H9 (cell line): ENCODE measurements around the gene DEFB121. TPM values are rescaled to one million over a fixed set of nuclear protein-coding genes. Genes with fewer than 3 reads are reported as not detected.

Experiments
- DNase-seq: peaks from one replicate; pipeline ENCODE4 v3.0.0-alpha.2; 2017
- H2AFZ ChIP-seq: one replicate; pipeline ENCODE4 v1.6.1; 2013; ENCODE audit warnings: mild to moderate bottlenecking, low read length, control low read depth, moderate library complexity
- H2AK5ac ChIP-seq: 2 replicates; pipeline ENCODE4 v1.6.1; 2013; ENCODE audit warnings: low read length, control low read depth, mixed read lengths; ENCODE audit not compliant: insufficient read length
- H2BK120ac ChIP-seq: one replicate; pipeline ENCODE4 v1.6.1; 2013; ENCODE audit warnings: low read depth, mild to moderate bottlenecking, low read length, control low read depth, inconsistent platforms; ENCODE audit not compliant: poor library complexity, severe bottlenecking
- H2BK12ac ChIP-seq: 2 replicates; pipeline ENCODE4 v1.6.1; 2013; ENCODE audit warnings: low read length, control low read depth, mixed read lengths, low read depth; ENCODE audit not compliant: insufficient read length
- H2BK15ac ChIP-seq: 2 replicates; pipeline ENCODE4 v1.6.1; 2013; ENCODE audit warnings: low read depth, low read length, control low read depth
- H2BK20ac ChIP-seq: one replicate; pipeline ENCODE4 v1.6.1; 2013; ENCODE audit warnings: low read depth, mild to moderate bottlenecking, low read length, control low read depth, inconsistent platforms; ENCODE audit not compliant: poor library complexity, severe bottlenecking
- H2BK5ac ChIP-seq: 2 replicates; pipeline ENCODE4 v1.6.1; 2013; ENCODE audit warnings: low read length, control low read depth, mixed read lengths; ENCODE audit not compliant: insufficient read length
- H3K14ac ChIP-seq: 2 replicates; pipeline ENCODE4 v1.6.1; 2013; ENCODE audit warnings: low read length, control low read depth; ENCODE audit not compliant: insufficient read depth
- H3K18ac ChIP-seq: 2 replicates; pipeline ENCODE4 v1.6.1; 2013; ENCODE audit warnings: low read depth, mild to moderate bottlenecking, mixed read lengths, low read length, control low read depth; ENCODE audit not compliant: insufficient read length
- H3K23ac ChIP-seq: 2 replicates; pipeline ENCODE4 v1.6.1; 2013; ENCODE audit warnings: low read length, control low read depth, mixed read lengths, low read depth; ENCODE audit not compliant: insufficient read length
- H3K23me2 ChIP-seq: 2 replicates; pipeline ENCODE4 v1.6.1; 2013; ENCODE audit warnings: low read depth, mild to moderate bottlenecking, mixed read lengths, low read length, control low read depth; ENCODE audit not compliant: insufficient read length, poor library complexity, severe bottlenecking
- H3K27ac ChIP-seq: 2 replicates; pipeline ENCODE4 v1.5.1; 2013; ENCODE audit warnings: low read length, control low read depth, mixed read lengths, low read depth; ENCODE audit not compliant: insufficient read length
- H3K27me3 ChIP-seq: 2 replicates; pipeline ENCODE4 v1.6.1; 2013; ENCODE audit warnings: low read length, control low read depth, inconsistent platforms; ENCODE audit not compliant: insufficient read depth
- H3K4ac ChIP-seq: 2 replicates; pipeline ENCODE4 v1.6.1; 2013; ENCODE audit warnings: low read depth, mild to moderate bottlenecking, control low read depth, inconsistent platforms, low read length, moderate library complexity
- H3K4me1 ChIP-seq: 2 replicates; pipeline ENCODE4 v1.6.1; 2013; ENCODE audit warnings: low read length, control low read depth, inconsistent platforms; ENCODE audit not compliant: insufficient read depth
- H3K4me2 ChIP-seq: 2 replicates; pipeline ENCODE4 v1.6.1; 2013; ENCODE audit warnings: low read length, control low read depth, mixed read lengths; ENCODE audit not compliant: insufficient read length, insufficient read depth
- H3K56ac ChIP-seq: 2 replicates; pipeline ENCODE4 v1.6.1; 2013; ENCODE audit warnings: low read depth, mild to moderate bottlenecking, mixed read lengths, low read length, control low read depth; ENCODE audit not compliant: insufficient read length
- H3K79me1 ChIP-seq: 2 replicates; pipeline ENCODE4 v1.6.1; 2013; ENCODE audit warnings: low read depth, mild to moderate bottlenecking, moderate library complexity, low read length, control low read depth, inconsistent platforms; ENCODE audit not compliant: insufficient read depth, poor library complexity, severe bottlenecking
- H3K79me2 ChIP-seq: 2 replicates; pipeline ENCODE4 v1.6.1; 2013; ENCODE audit warnings: low read length, control low read depth, inconsistent platforms; ENCODE audit not compliant: insufficient read depth
- H3K9ac ChIP-seq: 2 replicates; pipeline ENCODE4 v1.6.1; 2013; ENCODE audit warnings: low read length, control low read depth, mixed read lengths; ENCODE audit not compliant: insufficient read length; ENCODE audit errors: extremely low read depth
- H3K9me3 ChIP-seq: one replicate; pipeline ENCODE4 v1.6.1; 2013; ENCODE audit warnings: low read depth, low read length, inconsistent platforms; ENCODE audit not compliant: control insufficient read depth
- H3T11ph ChIP-seq: one replicate; pipeline ENCODE4 v1.6.1; 2013; ENCODE audit warnings: mild to moderate bottlenecking, low read length, control low read depth, inconsistent platforms
- H4K20me1 ChIP-seq: one replicate; pipeline ENCODE4 v1.6.1; 2013; ENCODE audit not compliant: control insufficient read depth, insufficient read length, insufficient read depth
- H4K5ac ChIP-seq: 2 replicates; pipeline ENCODE4 v1.6.1; 2013; ENCODE audit warnings: low read depth, mild to moderate bottlenecking, mixed read lengths, low read length, control low read depth; ENCODE audit not compliant: insufficient read length
- H4K8ac ChIP-seq: replicated peaks from 2 replicates; pipeline ENCODE4 v1.6.1; 2013; ENCODE audit warnings: low read length, control low read depth, mixed read lengths, low read depth; ENCODE audit not compliant: insufficient read length
- H4K91ac ChIP-seq: 2 replicates; pipeline ENCODE4 v1.6.1; 2013; ENCODE audit warnings: low read depth, mild to moderate bottlenecking, moderate library complexity, mixed read lengths, low read length, control low read depth; ENCODE audit not compliant: insufficient read length
- H3K27ac Mint-ChIP-seq, 3 experiments: 2 replicates in 2 of 3; 3 replicates in 1 of 3; pipeline ENCODE4 v1.8.0; 2020 to 2021; ENCODE audit warnings: mixed read lengths in 3 of 3, mild to moderate bottlenecking in 1 of 3, moderate library complexity in 1 of 3
- H3K27me3 Mint-ChIP-seq: 2 replicates; pipeline ENCODE4 v1.8.0; 2021; ENCODE audit warnings: low read depth, mild to moderate bottlenecking, moderate library complexity, mixed read lengths
- H3K36me3 Mint-ChIP-seq, 3 experiments: 2 replicates in 2 of 3; 3 replicates in 1 of 3; pipeline ENCODE4 v1.8.0; 2020 to 2021; ENCODE audit warnings: low read depth in 3 of 3, mixed read lengths in 3 of 3; ENCODE audit not compliant: insufficient read depth in 1 of 3
- H3K4me1 Mint-ChIP-seq, 2 experiments: 2 replicates each; pipeline ENCODE4 v1.8.0; 2020; ENCODE audit warnings: mixed read lengths in 2 of 2
- H3K4me3 Mint-ChIP-seq, 2 experiments: 2 replicates in 1 of 2; 3 replicates in 1 of 2; pipeline ENCODE4 v1.8.0; 2020 to 2021; ENCODE audit warnings: mild to moderate bottlenecking in 2 of 2, mixed read lengths in 2 of 2, moderate library complexity in 1 of 2
- H3K9me3 Mint-ChIP-seq, 2 experiments: 2 replicates in 1 of 2; 3 replicates in 1 of 2; pipeline ENCODE4 v1.8.0; 2020; ENCODE audit warnings: mild to moderate bottlenecking in 2 of 2, mixed read lengths in 2 of 2, moderate library complexity in 1 of 2
- CTCF ChIP-seq: fragments of 200-600 bp; sonication (generic); conservative IDR thresholded peaks from 3 replicates; pipeline ENCODE4 v1.8.0; 2021; ENCODE audit warnings: antibody characterized with exemption, mild to moderate bottlenecking
- WGBS: extraction: QIAGEN DNeasy Blood & Tissue Kit; methylation state at CpG from one replicate; pipeline ENCODE4 v1.1.7; 2013; ENCODE audit warnings: missing lambda C conversion rate, low lambda C conversion rate, mixed read lengths; ENCODE audit not compliant: insufficient read length; ENCODE audit errors: extremely low coverage; 5-methylcytosine and 5-hydroxymethylcytosine counted together
- total RNA-seq: library from RNA; stranded (reverse); gene quantifications from 2 replicates; pipeline ENCODE4 v1.2.1, GENCODE V29; 2021

Gene DEFB121
- total RNA-seq, 1 experiment from 2014 or later, result not detected

DNA sequence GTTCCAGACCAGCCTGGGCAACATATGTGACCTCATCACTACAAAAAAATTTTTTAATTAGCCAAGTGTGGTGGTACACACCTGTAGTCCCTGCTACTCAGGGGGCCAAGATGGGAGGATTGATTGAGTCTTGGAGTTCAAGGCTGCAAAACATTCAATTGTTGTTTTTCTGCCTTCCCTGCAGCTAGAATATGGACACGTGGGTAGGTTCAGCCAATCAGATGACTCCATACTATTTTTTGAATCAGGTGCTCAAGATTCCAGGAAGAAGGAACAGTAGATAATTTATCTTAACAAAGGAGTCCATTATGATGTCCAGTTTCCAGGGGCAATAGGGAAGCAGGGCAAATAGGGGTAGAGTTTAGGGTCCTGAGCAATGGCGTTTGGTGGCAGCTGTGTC lies 13.2 kb downstream of the DEFB121 start:
- no peaks in the 10 kb centered on the region for H3K4me1 ChIP-seq
- no peak overlapping the region for H4K91ac ChIP-seq
- H3K9ac ChIP-seq, result no peak overlapping the region
- Mint-ChIP-seq H3K4me3 (no peak overlapping the region), H3K27ac (no peak overlapping the region), H3K27me3 (peaks cover 6% of the 10 kb centered on the region), H3K4me1 (no peaks in the 10 kb centered on the region), H3K36me3 (peaks cover 0 to 57% (median 13%) of the 10 kb centered on the region in 3 experiments; a peak in 6 of 7 replicates), H3K9me3 (peaks cover 91 to 93% of the 10 kb centered on the region in 2 experiments)
- peaks cover 79% of the 10 kb centered on the region for H3K9me3 ChIP-seq
- H2AFZ ChIP-seq, result no peak overlapping the region
- H4K8ac ChIP-seq, result no peak overlapping the region
- no peak for DNase-seq
- H2BK15ac ChIP-seq, result no peak overlapping the region
- no peak overlapping the region for H3K4ac ChIP-seq
- no peak overlapping the region for H2BK120ac ChIP-seq
- H2AK5ac ChIP-seq, result no peak overlapping the region
- H3K18ac ChIP-seq, result no peak overlapping the region
- no peak overlapping the region for H2BK20ac ChIP-seq
- no peak overlapping the region for H4K5ac ChIP-seq
- H2BK5ac ChIP-seq, result no peak overlapping the region
- no peak for TF ChIP-seq CTCF
- no peak overlapping the region for H2BK12ac ChIP-seq
- no peaks in the 10 kb centered on the region for H3K27me3 ChIP-seq
- H3K79me2 ChIP-seq, result no peaks in the 10 kb centered on the region
- no peak overlapping the region for H3K56ac ChIP-seq
- H3K14ac ChIP-seq, result no peak overlapping the region
- H3K27ac ChIP-seq, result no peak overlapping the region
- WGBS, result no CpG with 5 or more reads among the region's 2 CpGs
- no peak overlapping the region for H3K23ac ChIP-seq
- H3K4me2 ChIP-seq, result no peak overlapping the region
- H3T11ph ChIP-seq, result no peak overlapping the region
- H4K20me1 ChIP-seq, result no peaks in the 10 kb centered on the region
- no peaks in the 10 kb centered on the region for H3K79me1 ChIP-seq
- H3K23me2 ChIP-seq, result peaks cover 4% of the 10 kb centered on the region
